Endothelial cell of umbilical vein (primary cell): ENCODE results near the gene CAMK2N1. TPM values are rescaled to one million over a fixed set of nuclear protein-coding genes. Genes with fewer than 3 reads are reported as not detected.

ENCODE experiments used
- BruUV-seq: library from RNA; stranded (reverse); fragments of 400-500 nt; replicated peaks from 2 replicates; lab custom pipeline; 2021; lab: Mats Ljungman, UMichigan
- CTCF ChIA-PET: fragments of 300-600, 350-600 bp; sonication (Branson Sonifier 250); formaldehyde crosslinking; loops from one replicate; lab custom pipeline; 2021; ENCODE audit warnings: antibody characterized with exemption, inconsistent platforms; lab: Charles Lee
- POLR2A ChIA-PET: fragments of 300-600, 350-600 bp; sonication (Branson Sonifier 250); formaldehyde crosslinking; loops from one replicate; lab custom pipeline; 2021; ENCODE audit warnings: antibody characterized with exemption, inconsistent platforms; lab: Charles Lee
- DNase-seq: peaks from one replicate; pipeline ENCODE4 v3.0.0-alpha.2; 2011; ENCODE audit warnings: low read depth, low spot score
- FAIRE-seq: peaks from 2 replicates; lab custom pipeline; 2011; peaks lifted over from hg19 to GRCh38; lab: Jason Lieb, UNC
- H2AFZ ChIP-seq: 2 replicates; pipeline ENCODE4 v1.6.0; 2012; ENCODE audit warnings: low read depth, low read length, control low read depth, inconsistent platforms
- H3K27ac ChIP-seq: 2 replicates; pipeline ENCODE4 v1.5.1; 2011; ENCODE audit warnings: low read depth, mild to moderate bottlenecking, control low read depth, low read length, moderate library complexity; ENCODE audit not compliant: insufficient read depth
- H3K27me3 ChIP-seq, 2 experiments: 2 replicates each; pipeline versions ENCODE4 v1.6.0 to v1.6.1; 2011; ENCODE audit warnings: low read length in 2 of 2, mixed read lengths in 1 of 2; ENCODE audit not compliant: control insufficient read depth in 2 of 2, insufficient read depth in 2 of 2
- H3K36me3 ChIP-seq, 2 experiments: 2 replicates in 1 of 2; 3 replicates in 1 of 2; pipeline ENCODE4 v1.5.1; 2011; ENCODE audit warnings: low read length in 2 of 2, mild to moderate bottlenecking in 1 of 2, moderate library complexity in 1 of 2; ENCODE audit not compliant: control insufficient read depth in 2 of 2, insufficient read depth in 2 of 2; ENCODE audit errors: extremely low read depth in 1 of 2
- H3K4me1 ChIP-seq: 3 replicates; pipeline ENCODE4 v1.5.1; 2011; ENCODE audit warnings: mild to moderate bottlenecking, low read length; ENCODE audit not compliant: control insufficient read depth, insufficient read depth; ENCODE audit errors: extremely low read depth
- H3K4me2 ChIP-seq: 2 replicates; pipeline ENCODE4 v1.6.1; 2011; ENCODE audit warnings: low read length, control low read depth, mixed read lengths; ENCODE audit not compliant: insufficient read depth
- H3K4me3 ChIP-seq, 3 experiments: fragments of 200-600 bp in 1 of 3; sonication (generic), shearing (Covaris generic) in 1 of 3; replicated peaks in 1 of 3; 2 replicates each; pipeline ENCODE4 v1.5.1; 2011 to 2016; ENCODE audit warnings: control low read depth in 3 of 3, low read length in 3 of 3, mild to moderate bottlenecking in 2 of 3, inconsistent platforms in 1 of 3, low read depth in 1 of 3, moderate library complexity in 1 of 3; ENCODE audit not compliant: insufficient read depth in 1 of 3
- H3K79me2 ChIP-seq: 2 replicates; pipeline ENCODE4 v1.6.0; 2012; ENCODE audit warnings: low read length, inconsistent platforms; ENCODE audit not compliant: control insufficient read depth, insufficient read depth
- H3K9ac ChIP-seq: replicated peaks from 2 replicates; pipeline ENCODE3; 2011; ENCODE audit warnings: low read length, control low read depth; ENCODE audit not compliant: insufficient read depth; ENCODE audit errors: extremely low read depth
- H3K9me1 ChIP-seq: replicated peaks from 3 replicates; pipeline ENCODE4 v1.6.0; 2011; ENCODE audit warnings: mild to moderate bottlenecking, low read length; ENCODE audit not compliant: control insufficient read depth, insufficient read depth; ENCODE audit errors: extremely low read depth
- H3K9me3 ChIP-seq: replicated peaks from 2 replicates; pipeline ENCODE4 v1.5.1; 2012; ENCODE audit warnings: low read length, inconsistent platforms; ENCODE audit not compliant: control insufficient read depth, insufficient read depth
- H4K20me1 ChIP-seq: replicated peaks from 2 replicates; pipeline ENCODE3; 2011; ENCODE audit warnings: mild to moderate bottlenecking, low read length; ENCODE audit not compliant: control insufficient read depth, insufficient read depth; ENCODE audit errors: extremely low read depth
- EZH2 ChIP-seq: IDR thresholded peaks from 2 replicates; pipeline ENCODE4 v1.6.1; 2012; ENCODE audit warnings: borderline replicate concordance, low read depth, mild to moderate bottlenecking, moderate library complexity, low read length, inconsistent platforms; ENCODE audit not compliant: severe bottlenecking
- FOS ChIP-seq: IDR thresholded peaks from 2 replicates; pipeline ENCODE4 v1.6.1; 2011; ENCODE audit warnings: mild to moderate bottlenecking, low read length, moderate library complexity, borderline replicate concordance; ENCODE audit not compliant: insufficient read depth
- GATA2 ChIP-seq: IDR thresholded peaks from 2 replicates; pipeline ENCODE4 v1.7.0; 2011; ENCODE audit warnings: low read depth, mild to moderate bottlenecking, moderate library complexity, mixed read lengths, low read length; ENCODE audit not compliant: insufficient read length, insufficient read depth
- JUN ChIP-seq: IDR thresholded peaks from 2 replicates; pipeline ENCODE4 v1.6.1; 2011; ENCODE audit warnings: borderline replicate concordance, low read depth; ENCODE audit not compliant: insufficient read length, insufficient read depth
- MYC ChIP-seq: IDR thresholded peaks from one replicate; pipeline ENCODE4 v1.6.1; 2011; ENCODE audit warnings: mild to moderate bottlenecking, low read depth, low read length
- POLR2A ChIP-seq: IDR thresholded peaks from 2 replicates; pipeline ENCODE4 v1.6.1; 2012; ENCODE audit warnings: low read depth, mild to moderate bottlenecking, control low read depth, low read length
- POLR2AphosphoS5 ChIP-seq: IDR thresholded peaks from 2 replicates; pipeline ENCODE4 v1.6.1; 2012; ENCODE audit warnings: low read depth, mild to moderate bottlenecking, control low read depth, low read length, moderate library complexity; ENCODE audit not compliant: insufficient read depth
- dilution Hi-C: fragments of 300-500 bp; cut with MboI; formaldehyde crosslinking; loops from one replicate; pipeline ENCODE4 v1.15.0; 2019; ENCODE audit warnings: low sequenced_read_pairs; ENCODE audit not compliant: extremely low pct_ligation_motif_present
- intact Hi-C: fragments of 100-400 bp; cut with micrococcal nuclease; formaldehyde crosslinking; loops from one replicate; pipeline ENCODE4 v1.10.0; 2022
- polyA plus RNA-seq, 4 experiments: library from polyadenylated mRNA; depleted of rRNA in 3 of 4; stranded (reverse) in 3 of 4; unstranded in 1 of 4; fragments of >200 nt; gene quantifications; 2 replicates each; pipeline versions ENCODE4 v1.2.1 to v1.2.3, GENCODE V29; 2011 to 2012; ENCODE audit warnings: missing spikeins in 1 of 4
- total RNA-seq: library from RNA; stranded (reverse); gene quantifications from 2 replicates; pipeline ENCODE4 v1.2.3, GENCODE V29; 2021
- TF ChIP-seq, protein P1 (sequence below), 2 donors: IDR thresholded peaks; 1 replicate in 1 of 2; 2 replicates in 1 of 2; pipeline ENCODE4 v1.5.1; 2011; ENCODE audit warnings: low read length in 2 of 2, mild to moderate bottlenecking in 2 of 2, moderate library complexity in 2 of 2, control low read depth in 1 of 2, inconsistent platforms in 1 of 2, low read depth in 1 of 2; ENCODE audit not compliant: insufficient read depth in 1 of 2; ENCODE audit errors: extremely low read depth in 1 of 2
- TF ChIP-seq, protein P2 (sequence below): IDR thresholded peaks from 2 replicates; pipeline ENCODE4 v1.6.1; 2011; ENCODE audit not compliant: insufficient read depth, insufficient read length

CAMK2N1 gene
- total and polyA plus RNA-seq, 2 donors (not counting 3 experiments of a cell fraction or from before 2014, with no cell fraction given) = 3.3 to 18.3 TPM

DNA sequence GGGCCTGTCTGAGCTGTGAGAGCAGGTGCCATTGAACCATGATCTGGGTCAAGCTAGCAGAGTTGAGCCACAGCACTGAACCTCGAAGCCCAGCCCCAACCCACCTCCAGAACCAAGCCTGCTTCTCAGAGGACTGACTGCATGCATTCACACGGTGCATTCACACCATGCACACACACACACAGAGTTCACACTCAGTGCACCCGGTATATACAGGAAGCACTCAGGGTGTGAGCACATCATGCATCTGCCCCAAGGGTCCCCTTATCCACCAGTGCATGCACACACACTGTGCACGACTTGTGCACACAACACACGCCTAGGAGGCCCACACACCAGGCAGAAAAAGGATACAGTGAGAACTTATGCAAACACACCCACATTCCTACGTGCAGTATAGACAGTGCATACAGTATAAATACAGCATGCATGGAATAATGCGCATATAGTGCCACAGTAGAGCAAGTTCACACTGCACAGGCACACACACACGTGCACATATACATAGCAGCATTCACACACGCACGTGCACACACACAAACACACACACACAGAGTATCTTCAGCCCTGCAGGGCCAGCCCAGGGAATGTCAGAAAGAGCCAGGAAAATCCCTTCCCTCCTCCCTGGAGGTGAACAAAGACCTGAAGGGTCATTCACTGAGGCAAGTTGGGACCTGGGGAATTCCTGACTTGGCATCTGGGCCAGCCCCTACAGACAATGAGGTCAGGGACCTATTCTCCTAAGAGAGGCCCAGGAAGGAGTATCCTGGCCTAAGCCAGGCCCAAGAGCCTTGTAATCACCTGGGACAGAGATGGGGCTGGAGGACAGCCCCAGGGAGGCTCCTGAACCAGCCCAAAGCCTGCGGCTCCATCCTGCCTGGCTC, 42.1 kb downstream of the CAMK2N1 start:
- intact Hi-C loops (no loop called here), dilution Hi-C loops (no loop called here)
- no peaks in the 10 kb centered on the region for H3K79me2 ChIP-seq
- no peak for DNase-seq
- H2AFZ ChIP-seq = no peak overlapping the region
- no peak overlapping the region for H3K27ac ChIP-seq
- BruUV-seq = no TSS peak
- no peaks in the 10 kb centered on the region for H4K20me1 ChIP-seq
- no peak for TF ChIP-seq MYC
- TF ChIP-seq EZH2 = no peak
- TF ChIP-seq FOS = no peak
- no peak for TF ChIP-seq GATA2
- TF ChIP-seq, protein P1, sequence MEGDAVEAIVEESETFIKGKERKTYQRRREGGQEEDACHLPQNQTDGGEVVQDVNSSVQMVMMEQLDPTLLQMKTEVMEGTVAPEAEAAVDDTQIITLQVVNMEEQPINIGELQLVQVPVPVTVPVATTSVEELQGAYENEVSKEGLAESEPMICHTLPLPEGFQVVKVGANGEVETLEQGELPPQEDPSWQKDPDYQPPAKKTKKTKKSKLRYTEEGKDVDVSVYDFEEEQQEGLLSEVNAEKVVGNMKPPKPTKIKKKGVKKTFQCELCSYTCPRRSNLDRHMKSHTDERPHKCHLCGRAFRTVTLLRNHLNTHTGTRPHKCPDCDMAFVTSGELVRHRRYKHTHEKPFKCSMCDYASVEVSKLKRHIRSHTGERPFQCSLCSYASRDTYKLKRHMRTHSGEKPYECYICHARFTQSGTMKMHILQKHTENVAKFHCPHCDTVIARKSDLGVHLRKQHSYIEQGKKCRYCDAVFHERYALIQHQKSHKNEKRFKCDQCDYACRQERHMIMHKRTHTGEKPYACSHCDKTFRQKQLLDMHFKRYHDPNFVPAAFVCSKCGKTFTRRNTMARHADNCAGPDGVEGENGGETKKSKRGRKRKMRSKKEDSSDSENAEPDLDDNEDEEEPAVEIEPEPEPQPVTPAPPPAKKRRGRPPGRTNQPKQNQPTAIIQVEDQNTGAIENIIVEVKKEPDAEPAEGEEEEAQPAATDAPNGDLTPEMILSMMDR (IDR thresholded peaks at IDR 0.05; ENCODE audit: extremely low read depth in 1 of 2, insufficient read depth in 1 of 2, low read depth in 1 of 2, low read length in 2 of 2) = no peak
- TF ChIP-seq, protein P2, sequence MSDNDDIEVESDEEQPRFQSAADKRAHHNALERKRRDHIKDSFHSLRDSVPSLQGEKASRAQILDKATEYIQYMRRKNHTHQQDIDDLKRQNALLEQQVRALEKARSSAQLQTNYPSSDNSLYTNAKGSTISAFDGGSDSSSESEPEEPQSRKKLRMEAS = no peak
- no peak for TF ChIP-seq POLR2A
- no peak for TF ChIP-seq POLR2AphosphoS5
- TF ChIP-seq JUN = no peak
- H3K4me3 ChIP-seq = no peak overlapping the region
- FAIRE-seq = no peak
- ChIA-PET POLR2A (no interaction called here), CTCF (no interaction called here)
- H3K4me1 ChIP-seq = no peaks in the 10 kb centered on the region
- H3K9ac ChIP-seq = no peak overlapping the region
- no peaks in the 10 kb centered on the region for H3K36me3 ChIP-seq
- H3K4me2 ChIP-seq = no peak overlapping the region
- no peaks in the 10 kb centered on the region for H3K27me3 ChIP-seq
- H3K9me1 ChIP-seq = no peaks in the 10 kb centered on the region
- H3K9me3 ChIP-seq = no peaks in the 10 kb centered on the region
